Activated CD8-positive, alpha-beta T cell treated with anti-CD3 and anti-CD28 coated beads for 36 hours (primary cell): ENCODE measurements around the gene MFSD2B. TPM values are rescaled to one million over a fixed set of nuclear protein-coding genes. Genes with fewer than 3 reads are reported as not detected.

ENCODE experiments used
- ATAC-seq: fragments of 200-7000 bp; cut with Tn5 transposase; one replicate; pipeline ENCODE4 v1.10.0; 2021; ENCODE audit warnings: mild to moderate bottlenecking, moderate library complexity
- CTCF ChIA-PET: fragments of 350-600 bp; sonication (Branson Sonifier 250); formaldehyde crosslinking; loops from one replicate; lab custom pipeline; 2021; ENCODE audit warnings: antibody characterized with exemption; lab: Charles Lee
- POLR2A ChIA-PET: fragments of 350-600 bp; sonication (Branson Sonifier 250); formaldehyde crosslinking; loops from one replicate; lab custom pipeline; 2021; ENCODE audit warnings: antibody characterized with exemption; lab: Charles Lee
- DNase-seq: peaks from one replicate; pipeline ENCODE4 v3.0.0-alpha.2; 2020
- H3K27ac Mint-ChIP-seq: one replicate; pipeline ENCODE4 v1.8.0; 2021; ENCODE audit warnings: mild to moderate bottlenecking, mixed read lengths
- H3K27me3 Mint-ChIP-seq: one replicate; pipeline ENCODE4 v1.8.0; 2021; ENCODE audit warnings: mixed read lengths
- H3K36me3 Mint-ChIP-seq: one replicate; pipeline ENCODE4 v1.8.0; 2021; ENCODE audit warnings: low read depth, mixed read lengths
- H3K4me1 Mint-ChIP-seq: one replicate; pipeline ENCODE4 v1.8.0; 2021; ENCODE audit warnings: low read depth, mixed read lengths
- H3K4me3 Mint-ChIP-seq: one replicate; pipeline ENCODE4 v1.8.0; 2021; ENCODE audit warnings: mild to moderate bottlenecking, moderate library complexity, mixed read lengths
- H3K9me3 Mint-ChIP-seq: one replicate; pipeline ENCODE4 v1.8.0; 2021; ENCODE audit warnings: mixed read lengths
- CTCF ChIP-seq: fragments of 200-600 bp; IDR thresholded peaks from one replicate; pipeline ENCODE4 v1.8.0; 2022; ENCODE audit warnings: antibody characterized with exemption, mild to moderate bottlenecking
- intact Hi-C: fragments of 100-400 bp; cut with micrococcal nuclease; formaldehyde crosslinking; loops from one replicate; pipeline ENCODE4 v1.10.0; 2022
- total RNA-seq, 2 experiments: library from RNA; stranded (reverse); gene quantifications; one replicate each; pipeline ENCODE4 v1.2.3, GENCODE V29; 2021

Gene MFSD2B
- total RNA-seq, 2 experiments from 2014 or later, result 0.25 to 0.32 TPM

GRCh38 chr2:24015562-24016375, 5.9 kb downstream of the MFSD2B start:
- Mint-ChIP-seq H3K27ac (no peak overlapping the region), H3K27me3 (peaks cover 14% of the 10 kb centered on the region), H3K36me3 (no peaks in the 10 kb centered on the region), H3K4me1 (peaks cover 3% of the 10 kb centered on the region), H3K9me3 (no peaks in the 10 kb centered on the region), H3K4me3 (no peak overlapping the region)
- TF ChIP-seq CTCF, result no peak
- DNase-seq (no peak), ATAC-seq (no peak)
- ChIA-PET CTCF (no interaction called here), POLR2A (no interaction called here)
- intact Hi-C loops, result no loop called here

- no peaks in the 10 kb centered on the region for H3K9me3 Mint-ChIP-seq
- CTCF ChIA-PET, result no interaction called here
- no peak for DNase-seq
- POLR2A ChIA-PET, result no interaction called here
- TF ChIP-seq CTCF, result no peak
- H3K36me3 Mint-ChIP-seq, result no peaks in the 10 kb centered on the region
- ATAC-seq, result no peak
- H3K27ac Mint-ChIP-seq, result no peak overlapping the region
- H3K4me1 Mint-ChIP-seq, result peaks cover under 1% of the 10 kb centered on the region
- intact Hi-C loops, result no loop called here
- peaks cover 9% of the 10 kb centered on the region for H3K27me3 Mint-ChIP-seq
- no peak overlapping the region for H3K4me3 Mint-ChIP-seq
These were observed 6.5 kb downstream of the MFSD2B start for GRCh38 chr2:24016376-24016761.

GRCh38 chr2:24016853-24017703, 7.2 kb downstream of the MFSD2B start:
- H3K9me3 Mint-ChIP-seq, result no peaks in the 10 kb centered on the region
- H3K36me3 Mint-ChIP-seq, result no peaks in the 10 kb centered on the region
- no peak for DNase-seq
- no peaks in the 10 kb centered on the region for H3K4me1 Mint-ChIP-seq
- no peak for TF ChIP-seq CTCF
- intact Hi-C loops, result no loop called here
- ChIA-PET CTCF (no interaction called here), POLR2A (no interaction called here)
- H3K27ac Mint-ChIP-seq, result no peak overlapping the region
- ATAC-seq, result no peak
- H3K27me3 Mint-ChIP-seq, result peaks cover 2% of the 10 kb centered on the region
- H3K4me3 Mint-ChIP-seq, result no peak overlapping the region

- intact Hi-C loops, result no loop called here
- ChIA-PET POLR2A (no interaction called here), CTCF (no interaction called here)
- Mint-ChIP-seq H3K4me3 (no peak overlapping the region), H3K4me1 (no peaks in the 10 kb centered on the region), H3K36me3 (peaks cover 3% of the 10 kb centered on the region), H3K9me3 (no peaks in the 10 kb centered on the region), H3K27ac (no peak overlapping the region), H3K27me3 (peaks cover 2% of the 10 kb centered on the region)
- no peak for TF ChIP-seq CTCF
- DNase-seq (no peak), ATAC-seq (no peak)
These were observed 7.8 kb downstream of the MFSD2B start for GRCh38 chr2:24017711-24018110.

GRCh38 chr2:24018241-24018640, 8.4 kb downstream of the MFSD2B start:
- intact Hi-C loops, result no loop called here
- Mint-ChIP-seq H3K4me3 (no peak overlapping the region), H3K9me3 (no peaks in the 10 kb centered on the region), H3K4me1 (no peaks in the 10 kb centered on the region), H3K36me3 (peaks cover 7% of the 10 kb centered on the region), H3K27me3 (peaks cover 2% of the 10 kb centered on the region), H3K27ac (no peak overlapping the region)
- ATAC-seq (no peak), DNase-seq (no peak)
- ChIA-PET CTCF (no interaction called here), POLR2A (no interaction called here)
- no peak for TF ChIP-seq CTCF
